ENCODE results near the gene SRP72.
"Not testable (repeated sequence)": the region's sequence is repeated elsewhere in the genome, so short reads cannot be mapped to it uniquely, and the experiment has no call there.

SRP72 gene

GRCh38 chr4:56467284-56468096 is at the start of gene SRP72:
SRP72 (plus strand) TSS chr4:56467617; CDS start chr4:56467636, 19 bp downstream.
- peak; percentile 90 for DNase-seq

- no peak for DNase-seq
These were observed 43.2 kb upstream of the SRP72 start for GRCh38 chr4:56424176-56424575.

- DNase-seq = no peak
These were observed 42.5 kb upstream of the SRP72 start for GRCh38 chr4:56424697-56425514.

- no peak for DNase-seq
These were observed 41.9 kb upstream of the SRP72 start for GRCh38 chr4:56425518-56425917.

- DNase-seq = no peak
These were observed 41.1 kb upstream of the SRP72 start for GRCh38 chr4:56426273-56426672.

GRCh38 chr4:56427179-56427578 is 40.2 kb upstream of the SRP72 start:
- no peak for DNase-seq

- DNase-seq = no peak
These were observed 37.2 kb upstream of the SRP72 start for GRCh38 chr4:56430203-56430602.

GRCh38 chr4:56433280-56433679 is 34.1 kb upstream of the SRP72 start:
- no peak for DNase-seq

GRCh38 chr4:56434599-56435139 is 32.7 kb upstream of the SRP72 start:
- DNase-seq = peak; percentile 19

- DNase-seq = peak; percentile 97
These were observed 32.1 kb upstream of the SRP72 start, which contains the start of gene PPAT for GRCh38 chr4:56435140-56435926. PPAT (minus strand) TSS chr4:56435615; CDS start chr4:56435477, 138 bp downstream.

GRCh38 chr4:56438766-56439165 is 28.7 kb upstream of the SRP72 start:
- DNase-seq = no peak

GRCh38 chr4:56440983-56441382 is 26.4 kb upstream of the SRP72 start:
- DNase-seq = no peak

- no peak for DNase-seq
These were observed 22.7 kb upstream of the SRP72 start for GRCh38 chr4:56444719-56445118.

- DNase-seq = no peak
These were observed 21.7 kb upstream of the SRP72 start for GRCh38 chr4:56445699-56446098.

GRCh38 chr4:56448301-56448700 is 19.1 kb upstream of the SRP72 start:
- DNase-seq = no peak

- not testable (repeated sequence) for DNase-seq
These were observed 17.9 kb upstream of the SRP72 start for GRCh38 chr4:56449475-56449874.

GRCh38 chr4:56450342-56450741 is 17.1 kb upstream of the SRP72 start:
- DNase-seq = no peak

GRCh38 chr4:56460085-56460484 is 7.3 kb upstream of the SRP72 start:
- no peak for DNase-seq

GRCh38 chr4:56462157-56462556 is 5.3 kb upstream of the SRP72 start:
- DNase-seq = no peak

- no peak for DNase-seq
These were observed 3.7 kb upstream of the SRP72 start for GRCh38 chr4:56463711-56464110.

GRCh38 chr4:56464581-56464980 is 2.8 kb upstream of the SRP72 start:
- DNase-seq = no peak

- DNase-seq = no peak
These were observed 1.7 kb upstream of the SRP72 start for GRCh38 chr4:56465599-56466295.
